Stimulated activated CD4-positive, alpha-beta T cell treated with anti-CD3 and anti-CD28 coated beads, Interleukin-4, amount 100 ng/mL, for 4 hours (primary cell): ENCODE data around the gene GNG13.

Source experiments
- DNase-seq, 2 experiments: peaks; one replicate each; pipeline ENCODE4 v3.0.0-alpha.2; 2020

GNG13 gene

DNA sequence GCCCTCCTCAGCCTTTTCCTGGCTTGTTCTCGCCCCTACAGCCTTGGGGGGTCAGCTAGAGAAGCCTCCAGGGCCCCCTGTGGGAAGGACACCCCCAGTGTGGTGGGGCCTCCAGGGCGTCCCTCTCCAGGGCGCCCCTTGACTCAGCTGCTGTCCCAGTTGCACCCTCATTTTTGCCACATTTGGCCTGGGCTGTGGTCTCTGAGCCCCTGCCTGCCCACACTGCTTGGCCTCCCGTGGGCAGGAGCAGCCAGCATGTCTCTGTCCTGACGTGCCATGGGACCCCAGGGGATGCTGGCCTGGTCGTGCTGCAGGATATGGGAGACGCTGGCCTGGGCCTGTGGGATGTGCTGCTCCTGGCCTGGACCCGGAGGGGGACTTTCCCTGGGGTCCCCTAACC lies 7.1 kb downstream of the GNG13 start:
- DNase-seq = no peak

- DNase-seq = no peak
These were observed 8.1 kb downstream of the GNG13 start for GRCh38 chr16:792221-792995.

- no peak for DNase-seq
These were observed 9.4 kb downstream of the GNG13 start for GRCh38 chr16:791131-791530.

- no peak for DNase-seq
These were observed 10.4 kb downstream of the GNG13 start for GRCh38 chr16:790086-790485.

- no peak for DNase-seq
These were observed 11.2 kb downstream of the GNG13 start for GRCh38 chr16:789191-789850.

DNA sequence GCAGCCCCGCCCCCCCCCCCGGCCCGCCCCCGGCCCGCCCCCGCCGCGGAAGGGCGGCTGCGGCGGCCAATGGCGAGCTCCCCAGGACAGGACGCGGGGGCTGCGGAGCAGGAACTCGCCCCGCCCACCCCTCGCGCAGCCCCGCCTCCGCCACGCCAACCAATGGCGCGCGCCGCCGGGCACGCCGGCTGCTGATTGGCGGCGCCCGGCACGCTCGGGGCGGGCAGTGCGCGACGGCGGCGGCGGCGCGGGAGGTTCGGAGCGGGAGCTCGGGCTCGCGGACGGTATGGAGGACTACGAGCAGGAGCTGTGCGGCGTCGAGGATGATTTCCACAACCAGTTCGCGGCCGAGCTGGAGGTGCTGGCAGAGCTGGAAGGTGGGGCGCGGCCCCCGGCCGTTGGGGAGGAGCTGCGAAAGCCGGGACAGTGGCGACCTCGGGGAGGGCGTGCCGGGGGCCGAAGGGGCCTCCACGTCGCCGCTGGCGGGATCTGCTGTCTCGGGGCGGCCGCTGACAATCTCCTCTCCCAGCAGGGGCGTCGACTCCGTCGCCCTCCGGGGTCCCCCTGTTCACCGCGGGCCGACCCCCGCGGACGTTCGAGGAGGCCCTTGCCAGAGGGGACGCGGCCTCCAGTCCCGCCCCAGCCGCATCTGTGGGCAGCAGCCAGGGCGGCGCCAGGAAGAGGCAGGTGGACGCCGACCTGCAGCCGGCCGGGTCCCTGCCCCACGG lies 12.0 kb downstream of the GNG13 start, which contains the start of gene CHTF18:
TSS of gene CHTF18 (plus strand) at position 222 of the 728 bp plus-strand sequence. CDS start at position 287, 65 bp downstream.
- DNase-seq = peak; percentile 93 to 96

- DNase-seq = no peak
These were observed 12.5 kb downstream of the GNG13 start, which contains the start of gene RPUSD1 for GRCh38 chr16:787978-788398. Gene RPUSD1 (minus strand): TSS chr16:788381. CDS start chr16:787737, 644 bp downstream.

GRCh38 chr16:787321-787966 lies 13.1 kb downstream of the GNG13 start:
- no peak for DNase-seq

GRCh38 chr16:785563-786535 lies 14.7 kb downstream of the GNG13 start:
- peak; percentile 61 to 76 for DNase-seq

GRCh38 chr16:784431-784830 lies 16.1 kb downstream of the GNG13 start:
- no peak for DNase-seq

GRCh38 chr16:783404-784161 lies 17.0 kb downstream of the GNG13 start:
- DNase-seq = no peak

- no peak for DNase-seq
These were observed 17.6 kb downstream of the GNG13 start for GRCh38 chr16:782766-783403.

GRCh38 chr16:782258-782657 lies 18.3 kb downstream of the GNG13 start:
- DNase-seq = no peak

DNA sequence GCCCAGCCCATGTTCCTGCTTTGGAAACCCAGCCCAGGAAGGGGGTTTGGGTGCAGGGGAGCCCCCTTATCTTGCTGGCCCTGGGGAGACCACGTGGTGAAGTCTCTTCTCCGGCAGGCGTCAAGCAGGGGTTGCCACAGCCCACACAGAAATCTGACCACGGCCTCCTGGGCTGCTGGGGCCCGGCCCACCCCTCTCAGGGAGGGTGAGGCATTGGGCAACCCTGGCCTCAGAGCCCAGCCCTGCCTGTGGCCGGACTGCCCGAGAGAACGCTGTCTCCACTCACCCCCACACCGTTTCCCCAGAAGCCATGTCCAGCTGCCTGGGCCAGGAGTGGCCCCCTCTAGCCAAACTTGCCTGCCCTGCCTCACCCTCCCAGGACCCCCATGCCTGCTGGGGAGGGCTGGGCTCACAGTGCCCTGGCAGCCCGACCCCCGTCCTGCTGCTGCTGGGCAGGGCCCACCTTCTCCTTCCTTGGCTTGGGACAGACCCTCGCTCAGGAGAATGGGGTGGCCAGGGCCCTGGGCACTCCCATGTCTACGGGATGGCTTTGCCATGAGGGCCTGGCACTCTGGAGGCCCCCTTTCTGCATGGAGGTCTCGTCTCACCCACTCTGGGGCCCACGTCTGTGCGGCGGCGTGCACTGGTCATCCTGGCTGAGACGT lies 19.1 kb downstream of the GNG13 start:
- no peak for DNase-seq

GRCh38 chr16:780296-780695 lies 20.2 kb downstream of the GNG13 start:
- DNase-seq = no peak

DNA sequence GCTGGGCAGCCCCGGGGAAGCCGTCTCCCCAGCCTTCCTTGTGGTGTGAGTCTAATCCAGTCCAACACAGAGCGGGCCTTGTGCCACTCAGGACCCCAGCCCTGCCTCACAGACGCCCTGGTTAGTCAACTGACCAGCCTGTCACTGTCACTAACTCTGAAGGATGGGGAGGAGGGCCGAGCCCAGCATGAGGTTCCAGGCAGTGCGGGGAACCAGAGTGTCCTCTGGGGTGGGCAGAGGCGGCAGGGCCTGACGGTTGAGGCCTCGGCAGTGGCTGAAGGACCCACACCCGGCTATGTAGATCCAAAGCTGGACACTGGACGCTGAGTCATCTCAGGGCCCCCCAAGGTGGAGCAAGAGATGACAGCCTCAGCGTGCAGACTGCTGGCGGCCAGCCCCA lies 21.0 kb downstream of the GNG13 start:
- DNase-seq = no peak

DNA sequence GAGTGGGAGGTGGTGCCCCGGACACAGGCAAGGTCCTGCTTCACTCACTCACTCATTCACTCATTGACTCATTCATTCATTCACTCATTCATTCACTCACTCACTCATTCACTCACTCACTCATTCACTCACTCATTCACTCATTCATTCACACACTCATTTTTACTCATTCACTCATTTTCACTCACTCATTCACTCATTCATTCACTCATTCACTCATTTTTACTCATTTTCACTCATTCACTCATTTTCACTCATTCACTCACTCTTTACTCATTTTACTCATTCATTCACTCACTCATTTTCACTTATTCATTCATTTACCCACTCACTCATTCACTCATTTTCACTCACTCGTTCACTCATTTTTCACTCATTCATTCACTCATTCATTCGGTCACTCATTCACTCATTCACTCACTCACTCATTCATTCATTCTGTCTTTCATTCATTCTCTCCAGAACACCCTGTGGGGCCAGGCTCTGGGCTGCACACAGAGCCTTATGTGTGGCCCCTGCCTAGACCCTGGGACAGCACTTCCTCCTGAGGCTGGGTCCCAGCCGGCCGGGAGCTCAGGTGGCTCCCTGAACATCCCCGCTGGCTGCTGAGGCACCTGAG lies 21.5 kb downstream of the GNG13 start:
- no peak for DNase-seq

DNA sequence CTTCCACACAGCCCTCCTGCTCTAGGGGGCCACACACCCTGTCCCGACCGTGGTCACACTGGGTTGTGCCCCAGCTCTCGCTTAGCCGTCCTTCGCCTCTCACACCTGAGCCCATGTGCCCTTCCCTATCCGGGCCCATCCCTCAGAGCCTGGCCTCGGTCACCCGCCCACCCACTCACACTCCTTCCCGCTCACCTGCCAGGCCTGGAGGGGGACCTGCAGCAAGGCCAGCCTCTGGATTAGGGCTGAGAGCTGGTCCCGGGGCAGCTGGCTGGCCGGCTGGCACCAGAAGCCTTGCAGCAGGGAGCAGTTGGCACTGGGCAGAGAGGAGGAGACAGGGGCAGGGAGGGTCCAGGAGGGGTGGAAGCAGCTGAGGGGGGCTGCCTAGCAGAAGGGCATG lies 22.1 kb downstream of the GNG13 start:
- no peak for DNase-seq

DNA sequence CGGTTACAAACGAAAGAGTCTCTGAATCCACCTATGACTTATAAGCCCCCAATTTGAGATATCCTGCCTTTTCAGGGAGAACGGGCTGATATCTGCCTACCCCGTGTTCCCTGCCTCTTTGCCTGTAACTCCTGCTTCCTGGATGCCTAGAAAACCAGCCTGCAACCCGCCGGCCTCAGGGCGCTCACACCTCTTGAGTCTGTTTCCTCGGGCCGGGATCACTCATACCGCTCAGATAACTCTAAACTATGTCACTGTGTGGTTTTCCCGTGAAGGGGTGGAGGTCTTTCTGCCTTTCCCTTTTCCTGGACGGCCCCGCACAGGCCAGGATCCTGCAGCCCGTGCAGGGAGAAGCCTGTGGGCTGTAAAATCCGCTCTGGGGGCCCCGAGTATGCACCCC lies 22.7 kb downstream of the GNG13 start:
- no peak for DNase-seq
